BJ (cell line): Measurements from ENCODE around the gene AAMDC. TPM values are rescaled to one million over a fixed set of nuclear protein-coding genes. Genes with fewer than 3 reads are reported as not detected.

ENCODE experiments used
- CTCF ChIA-PET: fragments of 350-600 bp; formaldehyde crosslinking; extraction: SDS; loops from one replicate; lab custom pipeline; 2021; ENCODE audit warnings: antibody characterized with exemption, inconsistent platforms; lab: Yijun Ruan, JAX
- POLR2A ChIA-PET: fragments of 300-600 bp; sonication (Branson Sonifier 250); formaldehyde crosslinking; extraction: SDS; loops from one replicate; lab custom pipeline; 2021; ENCODE audit warnings: antibody characterized with exemption; lab: Charles Lee
- DNase-seq: peaks from one replicate; pipeline ENCODE4 v3.0.0-alpha.2; 2011; ENCODE audit warnings: low read depth
- H3K27me3 ChIP-seq: 2 replicates; pipeline ENCODE4 v1.6.0; 2011; ENCODE audit warnings: low read length; ENCODE audit not compliant: control insufficient read depth, insufficient read depth
- H3K36me3 ChIP-seq: 2 replicates; pipeline ENCODE4 v1.5.1; 2011; ENCODE audit warnings: low read length; ENCODE audit not compliant: control insufficient read depth, insufficient read depth
- H3K4me3 ChIP-seq: 2 replicates; pipeline ENCODE4 v1.5.1; 2011; ENCODE audit warnings: low read depth, mild to moderate bottlenecking, control low read depth, low read length
- polyA plus RNA-seq: library from polyadenylated mRNA; depleted of rRNA; stranded (reverse); fragments of >200 nt; gene quantifications from 2 replicates; pipeline ENCODE4 v1.2.3, GENCODE V29; 2011
- TF ChIP-seq, protein P1 (sequence below): IDR thresholded peaks from 2 replicates; pipeline ENCODE4 v1.5.1; 2011; ENCODE audit warnings: low read depth, mild to moderate bottlenecking, control low read depth, inconsistent platforms, low read length, moderate library complexity; ENCODE audit not compliant: insufficient read depth

AAMDC gene
- polyA plus RNA-seq, 1 experiment: 33.0 TPM

DNA sequence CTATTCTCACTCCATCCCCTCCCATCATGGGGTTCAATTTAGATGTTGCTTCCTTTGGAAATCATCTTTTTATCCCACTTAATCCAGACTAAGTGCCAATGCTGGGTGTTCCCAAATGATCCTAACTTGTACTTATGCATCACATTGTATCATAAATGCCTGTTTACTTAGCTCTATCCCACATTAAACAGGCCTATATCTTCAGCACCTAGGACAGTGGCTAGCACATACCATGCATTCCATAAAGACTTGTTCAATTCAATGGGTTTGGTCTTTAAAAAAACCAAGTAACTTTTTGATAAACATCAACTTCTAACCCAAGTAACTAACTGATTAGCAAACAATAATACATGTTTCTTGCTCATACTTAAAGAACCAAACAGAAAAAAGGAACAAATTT lies 41.0 kb upstream of the AAMDC start:
- Histone ChIP-seq H3K4me3 (no peak overlapping the region), H3K36me3 (peaks cover 1% of the 10 kb centered on the region; the same call in 1 of the 2 replicates), H3K27me3 (no peaks in the 10 kb centered on the region)
- ChIA-PET POLR2A (interaction anchor here (0.7 kb wide), 1 partner anchor 272 kb away, joined by 8 read pairs; no protein-coding TSS in a partner anchor), CTCF (no interaction called here)
- no peak for DNase-seq
- TF ChIP-seq, protein P1, sequence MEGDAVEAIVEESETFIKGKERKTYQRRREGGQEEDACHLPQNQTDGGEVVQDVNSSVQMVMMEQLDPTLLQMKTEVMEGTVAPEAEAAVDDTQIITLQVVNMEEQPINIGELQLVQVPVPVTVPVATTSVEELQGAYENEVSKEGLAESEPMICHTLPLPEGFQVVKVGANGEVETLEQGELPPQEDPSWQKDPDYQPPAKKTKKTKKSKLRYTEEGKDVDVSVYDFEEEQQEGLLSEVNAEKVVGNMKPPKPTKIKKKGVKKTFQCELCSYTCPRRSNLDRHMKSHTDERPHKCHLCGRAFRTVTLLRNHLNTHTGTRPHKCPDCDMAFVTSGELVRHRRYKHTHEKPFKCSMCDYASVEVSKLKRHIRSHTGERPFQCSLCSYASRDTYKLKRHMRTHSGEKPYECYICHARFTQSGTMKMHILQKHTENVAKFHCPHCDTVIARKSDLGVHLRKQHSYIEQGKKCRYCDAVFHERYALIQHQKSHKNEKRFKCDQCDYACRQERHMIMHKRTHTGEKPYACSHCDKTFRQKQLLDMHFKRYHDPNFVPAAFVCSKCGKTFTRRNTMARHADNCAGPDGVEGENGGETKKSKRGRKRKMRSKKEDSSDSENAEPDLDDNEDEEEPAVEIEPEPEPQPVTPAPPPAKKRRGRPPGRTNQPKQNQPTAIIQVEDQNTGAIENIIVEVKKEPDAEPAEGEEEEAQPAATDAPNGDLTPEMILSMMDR: no peak

- Histone ChIP-seq H3K27me3 (no peaks in the 10 kb centered on the region), H3K36me3 (no peaks in the 10 kb centered on the region), H3K4me3 (no peak overlapping the region)
- CTCF ChIA-PET: interaction anchor here (0.6 kb wide), 1 partner anchor 19 kb away, joined by 3 read pairs; no protein-coding TSS in a partner anchor
- TF ChIP-seq, protein P1: no peak
- POLR2A ChIA-PET: no interaction called here
- DNase-seq: no peak
These were observed 37.9 kb upstream of the AAMDC start for GRCh38 chr11:77783025-77783424.

DNA sequence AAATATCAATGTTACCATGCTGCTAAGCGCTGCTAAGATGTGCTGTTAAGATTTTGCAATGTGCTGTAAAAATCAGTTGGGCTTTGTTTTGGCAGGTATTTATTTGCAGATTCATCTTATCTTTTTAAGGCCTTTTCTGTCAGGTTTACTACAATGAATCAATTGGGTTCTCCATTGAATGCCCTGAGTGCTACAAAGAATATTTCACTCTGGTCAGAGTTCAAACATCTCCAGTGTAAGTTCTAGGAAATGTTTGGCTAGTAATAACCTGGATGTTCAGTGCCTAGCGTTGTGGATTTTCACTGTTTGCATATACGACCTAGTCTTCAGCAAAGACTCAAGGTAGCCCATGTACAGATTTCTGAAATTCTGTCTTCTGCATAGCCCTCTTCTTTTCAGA lies 36.4 kb upstream of the AAMDC start:
- CTCF ChIA-PET: no interaction called here
- no peaks in the 10 kb centered on the region for H3K36me3 ChIP-seq
- TF ChIP-seq, protein P1: no peak
- POLR2A ChIA-PET: interaction anchor here (0.5 kb wide), 1 partner anchor 20 kb away, joined by 3 read pairs; no protein-coding TSS in a partner anchor
- DNase-seq: no peak
- no peak overlapping the region for H3K4me3 ChIP-seq
- no peaks in the 10 kb centered on the region for H3K27me3 ChIP-seq

DNA sequence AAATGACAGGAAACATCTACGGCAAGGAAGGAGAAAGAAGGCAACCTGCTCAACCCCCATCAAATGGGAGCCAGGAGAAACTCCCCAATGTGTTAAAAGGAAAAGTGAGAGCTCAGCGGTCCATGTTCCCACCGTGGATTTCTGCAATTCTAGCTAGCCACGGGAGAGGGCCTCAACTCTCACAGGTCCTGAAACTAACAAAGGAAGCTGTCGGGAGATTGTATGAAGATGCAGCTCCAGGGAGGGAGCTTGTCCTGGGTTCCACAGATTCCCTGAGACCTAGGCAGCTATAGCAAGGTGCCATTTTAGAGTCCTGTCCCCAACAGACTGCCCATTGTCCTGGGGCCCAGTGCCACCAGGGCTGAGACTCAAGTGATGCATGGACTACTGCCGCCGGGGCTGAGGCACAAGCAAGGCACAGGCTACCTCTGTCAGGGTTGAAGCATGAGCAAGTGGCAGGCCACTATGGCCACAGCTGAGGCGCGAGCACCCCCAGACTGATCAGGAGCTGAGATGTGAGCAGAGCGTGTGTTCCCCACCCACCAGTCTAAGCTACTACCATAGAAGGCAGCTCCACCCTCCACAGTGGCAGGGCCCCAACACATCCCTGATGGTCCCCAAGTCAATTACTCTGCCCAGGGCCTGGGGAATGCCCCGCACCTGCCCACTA lies 31.7 kb upstream of the AAMDC start:
- POLR2A ChIA-PET: no interaction called here
- CTCF ChIA-PET: interaction anchor here (0.6 to 1.2 kb wide), 3 partner anchors 92 to 1893 kb away, joined by 3 read pairs; no protein-coding TSS in a partner anchor
- DNase-seq: no peak
- no peaks in the 10 kb centered on the region for H3K27me3 ChIP-seq
- no peaks in the 10 kb centered on the region for H3K36me3 ChIP-seq
- TF ChIP-seq, protein P1: no peak
- no peak overlapping the region for H3K4me3 ChIP-seq

GRCh38 chr11:77789731-77790476 lies 31.0 kb upstream of the AAMDC start:
- H3K36me3 ChIP-seq: no peaks in the 10 kb centered on the region
- TF ChIP-seq, protein P1: no peak
- H3K27me3 ChIP-seq: no peaks in the 10 kb centered on the region
- ChIA-PET CTCF (interaction anchor here (0.6 to 1.2 kb wide), 2 partner anchors 254 to 1893 kb away, joined by 3 read pairs; no protein-coding TSS in a partner anchor), POLR2A (no interaction called here)
- DNase-seq: no peak
- no peak overlapping the region for H3K4me3 ChIP-seq
